ENCODE results near the gene SLC25A29.
"Not testable (repeated sequence)": the region's sequence is repeated elsewhere in the genome, so short reads cannot be mapped to it uniquely, and the experiment has no call there.

Gene SLC25A29

GRCh38 chr14:100298551-100299237 lies 7.5 kb downstream of the SLC25A29 start:
- Histone ChIP-seq H3K4me3 (ENCODE audit: insufficient read length, low read depth) (no peak overlapping the region), H3K36me3 (ENCODE audit: insufficient read depth, insufficient read length, low read length) (peaks cover 24% of the 10 kb centered on the region), H3K9me3 (ENCODE audit: insufficient read depth, low read length) (no peaks in the 10 kb centered on the region), H3K4me1 (ENCODE audit: insufficient read depth, insufficient read length) (peaks cover 3% of the 10 kb centered on the region), H3K9ac (ENCODE audit: insufficient read length, low read depth) (no peak overlapping the region), H3K27me3 (ENCODE audit: insufficient read depth, insufficient read length) (no peaks in the 10 kb centered on the region)
- no peak for DNase-seq (ENCODE audit: low read depth, low spot score)
- TF ChIP-seq SUZ12 (IDR thresholded peaks at IDR 0.05; ENCODE audit: extremely low read depth, insufficient read depth, insufficient read length): no peak
- TF ChIP-seq YY1 (IDR thresholded peaks at IDR 0.05; ENCODE audit: insufficient read depth, insufficient read length): no peak
- TF ChIP-seq ZNF274 (IDR thresholded peaks at IDR 0.05; ENCODE audit: low read depth, low read length): no peak

DNA sequence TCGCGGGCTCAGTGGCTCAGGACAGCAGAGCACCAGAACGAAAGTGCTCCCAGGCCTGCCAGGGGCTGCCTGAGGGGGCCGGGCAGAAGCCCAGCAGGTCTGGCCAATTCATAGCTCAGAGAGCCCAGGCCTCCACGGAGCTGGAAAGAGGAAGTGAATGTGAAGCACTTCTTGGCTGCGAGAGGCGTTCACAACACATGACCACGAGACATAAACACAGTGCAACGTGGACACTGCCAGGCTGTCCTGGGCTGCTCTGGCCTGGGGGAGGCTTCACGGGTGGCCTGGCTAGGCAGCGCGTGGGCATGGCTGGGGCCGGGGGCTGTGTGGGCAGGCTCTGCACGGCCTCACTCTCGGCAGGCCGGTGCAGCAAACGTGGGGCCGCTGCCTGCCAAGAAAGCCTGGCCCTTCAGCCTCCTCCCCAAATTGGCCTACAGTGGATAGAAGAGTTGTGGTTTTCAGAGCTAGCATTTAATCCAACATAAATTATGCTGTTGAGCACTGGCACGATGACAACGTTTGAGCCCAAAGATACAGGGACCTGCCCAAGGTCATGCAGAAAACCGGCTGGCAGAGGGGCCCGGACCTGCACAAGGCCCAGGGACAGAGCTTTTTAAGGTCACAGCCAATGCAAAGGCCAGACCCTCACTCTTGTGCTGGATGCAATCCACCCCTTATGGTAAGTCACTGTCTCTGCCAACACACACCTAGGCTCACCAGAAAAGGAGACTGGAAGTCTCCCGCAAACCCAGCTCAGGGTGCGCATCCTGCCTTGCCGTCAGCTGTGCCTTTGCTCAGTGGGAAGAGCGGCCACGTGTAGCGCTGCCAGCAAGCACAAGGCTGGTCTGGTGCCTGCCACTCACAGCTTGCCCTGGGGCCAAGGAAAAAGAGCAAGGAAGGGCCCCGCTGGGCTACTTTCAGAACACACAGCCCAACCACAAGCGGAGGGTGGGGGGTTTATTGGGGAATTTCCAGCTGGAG lies 8.6 kb downstream of the SLC25A29 start:
- H3K9ac ChIP-seq (ENCODE audit: insufficient read length, low read depth): no peak overlapping the region
- H3K4me1 ChIP-seq (ENCODE audit: insufficient read depth, insufficient read length): no peaks in the 10 kb centered on the region
- H3K36me3 ChIP-seq (ENCODE audit: insufficient read depth, insufficient read length, low read length): peaks cover 31% of the 10 kb centered on the region
- H3K4me3 ChIP-seq (ENCODE audit: insufficient read length, low read depth): no peak overlapping the region
- no peak for DNase-seq (ENCODE audit: low read depth, low spot score)
- no peaks in the 10 kb centered on the region for H3K27me3 ChIP-seq (ENCODE audit: insufficient read depth, insufficient read length)
- H3K9me3 ChIP-seq (ENCODE audit: insufficient read depth, low read length): no peaks in the 10 kb centered on the region
- no peak for TF ChIP-seq SUZ12 (IDR thresholded peaks at IDR 0.05; ENCODE audit: extremely low read depth, insufficient read depth, insufficient read length)
- no peak for TF ChIP-seq ZNF274 (IDR thresholded peaks at IDR 0.05; ENCODE audit: low read depth, low read length)
- TF ChIP-seq YY1 (IDR thresholded peaks at IDR 0.05; ENCODE audit: insufficient read depth, insufficient read length): no peak

DNA sequence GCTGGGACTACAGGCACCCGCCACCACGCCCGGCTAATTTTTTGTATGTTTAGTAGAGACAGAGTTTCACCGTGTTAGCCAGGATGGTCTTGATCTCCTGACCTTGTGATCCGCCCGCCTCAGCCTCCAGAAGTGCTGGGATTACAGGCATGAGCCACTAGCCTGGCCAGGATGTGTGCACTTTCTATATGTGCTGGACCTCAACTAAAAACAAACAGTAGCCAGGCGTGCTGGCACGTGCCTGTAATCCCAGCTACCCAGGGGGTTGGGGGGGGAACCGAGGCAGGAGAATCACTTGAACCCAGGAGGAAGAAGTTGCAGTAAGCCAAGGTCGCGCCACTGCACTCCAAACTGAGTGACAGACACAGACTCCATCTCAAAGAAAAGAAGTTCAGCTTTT lies 9.5 kb downstream of the SLC25A29 start:
- H3K36me3 ChIP-seq (ENCODE audit: insufficient read depth, insufficient read length, low read length): peaks cover 40% of the 10 kb centered on the region
- not testable (repeated sequence) for H3K9ac ChIP-seq (ENCODE audit: insufficient read length, low read depth)

GRCh38 chr14:100296106-100296651 lies 10.1 kb downstream of the SLC25A29 start:
- no peak for DNase-seq (ENCODE audit: low read depth, low spot score)
- TF ChIP-seq ZNF274 (IDR thresholded peaks at IDR 0.05; ENCODE audit: low read depth, low read length): no peak
- peaks cover 45% of the 10 kb centered on the region for H3K36me3 ChIP-seq (ENCODE audit: insufficient read depth, insufficient read length, low read length)
- no peaks in the 10 kb centered on the region for H3K27me3 ChIP-seq (ENCODE audit: insufficient read depth, insufficient read length)
- no peaks in the 10 kb centered on the region for H3K9me3 ChIP-seq (ENCODE audit: insufficient read depth, low read length)
- H3K4me3 ChIP-seq (ENCODE audit: insufficient read length, low read depth): no peak overlapping the region
- no peak overlapping the region for H3K9ac ChIP-seq (ENCODE audit: insufficient read length, low read depth)
- no peaks in the 10 kb centered on the region for H3K4me1 ChIP-seq (ENCODE audit: insufficient read depth, insufficient read length)

More for the DNA sequence above, 9.5 kb downstream of the SLC25A29 start:
- H3K27me3 ChIP-seq (ENCODE audit: insufficient read depth, insufficient read length); H3K4me1 ChIP-seq (ENCODE audit: insufficient read depth, insufficient read length); H3K4me3 ChIP-seq (ENCODE audit: insufficient read length, low read depth); H3K9me3 ChIP-seq (ENCODE audit: insufficient read depth, low read length); DNase-seq (ENCODE audit: low read depth, low spot score): not testable (repeated sequence)

DNA sequence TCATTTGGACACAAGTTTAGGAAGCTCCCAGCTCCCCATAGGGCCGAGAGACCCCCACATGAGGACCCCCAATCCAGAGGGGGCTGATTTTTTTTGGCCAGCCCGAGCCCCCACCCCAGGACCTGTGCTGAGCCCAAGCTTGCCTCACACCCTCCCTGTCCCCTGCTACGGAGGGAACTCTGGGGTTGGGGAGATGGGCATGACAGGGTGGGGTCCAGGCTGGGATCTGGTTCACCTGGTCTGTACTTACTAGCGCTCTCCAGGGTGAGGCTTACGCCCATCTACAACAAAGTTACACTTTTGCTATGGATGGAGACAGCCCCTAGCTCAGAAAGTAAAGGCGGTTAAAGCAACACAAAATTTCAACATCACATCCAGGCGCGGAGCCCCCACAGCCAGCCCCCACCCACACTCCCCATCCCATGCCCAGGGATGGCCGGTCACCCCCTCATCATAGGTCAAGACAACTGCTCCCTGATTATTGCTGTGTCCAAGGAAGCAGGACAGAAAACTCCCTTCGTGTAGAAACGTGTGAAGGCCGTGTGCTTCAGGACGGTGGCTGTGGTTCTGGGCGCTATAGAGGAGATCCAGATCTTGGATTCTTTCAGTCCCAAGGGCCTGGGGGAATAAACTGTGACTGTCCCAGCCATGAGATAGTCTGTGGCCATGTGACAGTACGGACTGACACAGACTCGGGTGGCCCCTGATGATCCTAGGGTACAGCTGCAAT lies 10.7 kb downstream of the SLC25A29 start:
- TF ChIP-seq SUZ12 (IDR thresholded peaks at IDR 0.05; ENCODE audit: extremely low read depth, insufficient read depth, insufficient read length) (no peak), YY1 (IDR thresholded peaks at IDR 0.05; ENCODE audit: insufficient read depth, insufficient read length) (no peak), ZNF274 (IDR thresholded peaks at IDR 0.05; ENCODE audit: low read depth, low read length) (no peak)
- no peaks in the 10 kb centered on the region for H3K9me3 ChIP-seq (ENCODE audit: insufficient read depth, low read length)
- no peak overlapping the region for H3K9ac ChIP-seq (ENCODE audit: insufficient read length, low read depth)
- DNase-seq (ENCODE audit: low read depth, low spot score): no peak
- no peak overlapping the region for H3K4me3 ChIP-seq (ENCODE audit: insufficient read length, low read depth)
- H3K27me3 ChIP-seq (ENCODE audit: insufficient read depth, insufficient read length): no peaks in the 10 kb centered on the region
- H3K36me3 ChIP-seq (ENCODE audit: insufficient read depth, insufficient read length, low read length): peaks cover 52% of the 10 kb centered on the region
- H3K4me1 ChIP-seq (ENCODE audit: insufficient read depth, insufficient read length): no peaks in the 10 kb centered on the region

- H3K4me1 ChIP-seq (ENCODE audit: insufficient read depth, insufficient read length): peaks cover 2% of the 10 kb centered on the region
- no peak overlapping the region for H3K4me3 ChIP-seq (ENCODE audit: insufficient read length, low read depth)
- no peak for TF ChIP-seq SUZ12 (IDR thresholded peaks at IDR 0.05; ENCODE audit: extremely low read depth, insufficient read depth, insufficient read length)
- TF ChIP-seq ZNF274 (IDR thresholded peaks at IDR 0.05; ENCODE audit: low read depth, low read length): no peak
- no peak for TF ChIP-seq YY1 (IDR thresholded peaks at IDR 0.05; ENCODE audit: insufficient read depth, insufficient read length)
- H3K27me3 ChIP-seq (ENCODE audit: insufficient read depth, insufficient read length): no peaks in the 10 kb centered on the region
- H3K9ac ChIP-seq (ENCODE audit: insufficient read length, low read depth): no peak overlapping the region
- DNase-seq (ENCODE audit: low read depth, low spot score): no peak
- H3K9me3 ChIP-seq (ENCODE audit: insufficient read depth, low read length): no peaks in the 10 kb centered on the region
- H3K36me3 ChIP-seq (ENCODE audit: insufficient read depth, insufficient read length, low read length): peaks cover 58% of the 10 kb centered on the region
Observed at GRCh38 chr14:100294963-100295330, 11.3 kb downstream of the SLC25A29 start.
